ENCODE results near the gene ABCD4. TPM values are rescaled to one million over a fixed set of nuclear protein-coding genes. Genes with fewer than 3 reads are reported as not detected.

ABCD4 gene
- total and polyA plus RNA-seq, 5 donors = 18.9 to 28.7 (median 25.4) TPM

DNA sequence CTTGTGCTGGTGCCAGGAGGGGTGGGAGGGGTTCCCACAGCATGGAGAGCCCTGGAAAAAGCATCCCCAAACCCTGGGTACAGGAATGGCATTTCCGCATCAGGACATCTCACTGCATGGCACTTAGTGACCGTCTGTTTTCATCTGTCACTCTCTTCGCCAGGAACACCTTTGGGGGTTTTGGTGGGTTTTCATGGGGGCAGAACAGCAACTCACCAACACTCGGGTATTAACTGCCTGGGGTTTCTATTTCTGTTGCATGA lies 60.0 kb downstream of the ABCD4 start:
- Histone ChIP-seq H3K27me3 (ENCODE audit: control insufficient read depth, insufficient read depth) (no peaks in the 10 kb centered on the region), H3K9me3 (ENCODE audit: control insufficient read depth, low read length) (no peaks in the 10 kb centered on the region), H3K4me1 (ENCODE audit: control insufficient read depth, insufficient read depth, low read length) (peaks cover 3% of the 10 kb centered on the region), H3K27ac (ENCODE audit: low read length) (no peak overlapping the region), H3K4me3 (ENCODE audit: low read length) (no peak overlapping the region)
- ATAC-seq = no peak
- no peak for DNase-seq
- WGBS = 22% methylated on average over 4 of the region's 4 CpGs
- intact Hi-C loops (cut with DNase I) = no loop called here

- peaks cover 3% of the 10 kb centered on the region for H3K4me1 ChIP-seq (ENCODE audit: control insufficient read depth, insufficient read depth, low read length)
- WGBS = 10% methylated on average over 28 of the region's 28 CpGs
- DNase-seq (no peak), ATAC-seq (no peak)
- intact Hi-C loops (cut with DNase I) = no loop called here
- H3K27me3 ChIP-seq (ENCODE audit: control insufficient read depth, insufficient read depth) = no peaks in the 10 kb centered on the region
- no peaks in the 10 kb centered on the region for H3K9me3 ChIP-seq (ENCODE audit: control insufficient read depth, low read length)
- H3K4me3 ChIP-seq (ENCODE audit: low read length) = no peak overlapping the region
- no peak overlapping the region for H3K27ac ChIP-seq (ENCODE audit: low read length)
These were observed 60.5 kb downstream of the ABCD4 start for GRCh38 chr14:74242021-74242779.

GRCh38 chr14:74241652-74242017 lies 61.1 kb downstream of the ABCD4 start:
- Histone ChIP-seq H3K9me3 (ENCODE audit: control insufficient read depth, low read length) (no peaks in the 10 kb centered on the region), H3K27ac (ENCODE audit: low read length) (no peak overlapping the region), H3K4me1 (ENCODE audit: control insufficient read depth, insufficient read depth, low read length) (peaks cover 3% of the 10 kb centered on the region), H3K4me3 (ENCODE audit: low read length) (no peak overlapping the region), H3K27me3 (ENCODE audit: control insufficient read depth, insufficient read depth) (no peaks in the 10 kb centered on the region)
- WGBS = 6% methylated on average over 14 of the region's 14 CpGs
- intact Hi-C loops (cut with DNase I) = no loop called here
- DNase-seq = no peak
- ATAC-seq = no peak

GRCh38 chr14:74240794-74241651 lies 61.7 kb downstream of the ABCD4 start:
- intact Hi-C loops (cut with DNase I) = no loop called here
- H3K9me3 ChIP-seq (ENCODE audit: control insufficient read depth, low read length) = no peaks in the 10 kb centered on the region
- H3K27me3 ChIP-seq (ENCODE audit: control insufficient read depth, insufficient read depth) = no peaks in the 10 kb centered on the region
- DNase-seq (no peak), ATAC-seq (peak; percentile 25 to 51)
- 2% methylated on average over 80 of the region's 80 CpGs for WGBS
- H3K27ac ChIP-seq (ENCODE audit: low read length) = no peak overlapping the region
- H3K4me3 ChIP-seq (ENCODE audit: low read length) = peak overlapping the region; percentile 18
- H3K4me1 ChIP-seq (ENCODE audit: control insufficient read depth, insufficient read depth, low read length) = peaks cover 3% of the 10 kb centered on the region

- no peaks in the 10 kb centered on the region for H3K9me3 ChIP-seq (ENCODE audit: control insufficient read depth, low read length)
- peak overlapping the region; percentile 18 for H3K4me3 ChIP-seq (ENCODE audit: low read length)
- intact Hi-C loops (cut with DNase I) = no loop called here
- 3% methylated on average over 94 of the region's 94 CpGs for WGBS
- ATAC-seq = peak in 1 of 2 donors; percentile 17
- peaks cover 3% of the 10 kb centered on the region for H3K4me1 ChIP-seq (ENCODE audit: control insufficient read depth, insufficient read depth, low read length)
- DNase-seq = no peak
- H3K27me3 ChIP-seq (ENCODE audit: control insufficient read depth, insufficient read depth) = no peaks in the 10 kb centered on the region
- no peak overlapping the region for H3K27ac ChIP-seq (ENCODE audit: low read length)
These were observed 62.6 kb downstream of the ABCD4 start for GRCh38 chr14:74239848-74240793.

GRCh38 chr14:74238974-74239847 lies 63.5 kb downstream of the ABCD4 start, which contains the start of gene VSX2:
TSS of gene VSX2 (plus strand) at chr14:74239449. CDS start at chr14:74239562, 113 bp downstream.
- DNase-seq = no peak
- Histone ChIP-seq H3K4me1 (ENCODE audit: control insufficient read depth, insufficient read depth, low read length) (peaks cover 3% of the 10 kb centered on the region), H3K27ac (ENCODE audit: low read length) (no peak within 1 kb of the TSS), H3K4me3 (ENCODE audit: low read length) (peak within 1 kb of the TSS; percentile 18), H3K27me3 (ENCODE audit: control insufficient read depth, insufficient read depth) (no peaks in the 10 kb centered on the region), H3K9me3 (ENCODE audit: control insufficient read depth, low read length) (no peaks in the 10 kb centered on the region)
- no peak for ATAC-seq
- WGBS = 7% methylated on average over 40 of the region's 40 CpGs
- intact Hi-C loops (cut with DNase I) = no loop called here

GRCh38 chr14:74237441-74237840 lies 65.3 kb downstream of the ABCD4 start:
- ATAC-seq (no peak), DNase-seq (no peak)
- Histone ChIP-seq H3K27ac (ENCODE audit: low read length) (no peak overlapping the region), H3K4me3 (ENCODE audit: low read length) (no peak overlapping the region), H3K4me1 (ENCODE audit: control insufficient read depth, insufficient read depth, low read length) (peaks cover 3% of the 10 kb centered on the region), H3K27me3 (ENCODE audit: control insufficient read depth, insufficient read depth) (no peaks in the 10 kb centered on the region), H3K9me3 (ENCODE audit: control insufficient read depth, low read length) (no peaks in the 10 kb centered on the region)
- intact Hi-C loops (cut with DNase I) = no loop called here
- WGBS = 71% methylated on average over 4 of the region's 4 CpGs

Other genes with a start within 250 kb of the ABCD4 start
- gene ALDH6A1, start 218.5 kb downstream of the ABCD4 start, total RNA-seq = 10 to 100 TPM; 27.0 to 58.0 (median 31.9) TPM
- gene ALDH6A1, start 218.5 kb downstream of the ABCD4 start, polyA plus RNA-seq = 15.3 TPM
- gene LIN52, start 218.0 kb downstream of the ABCD4 start, total RNA-seq = 1 to 10 TPM; 7.1 to 9.2 (median 7.8) TPM
- 5.5 TPM for gene LIN52, start 218.0 kb downstream of the ABCD4 start, polyA plus RNA-seq
- gene VSX2, start 63.5 kb downstream of the ABCD4 start, total RNA-seq = not detected
- not detected for gene VSX2, start 63.5 kb downstream of the ABCD4 start, polyA plus RNA-seq
- gene VRTN, start 45.5 kb upstream of the ABCD4 start, total RNA-seq = not detected
- not detected for gene VRTN, start 45.5 kb upstream of the ABCD4 start, polyA plus RNA-seq
- under 1 TPM in 2 of 4 donors, not detected in 2; 0.09 to 0.28 TPM for gene SYNDIG1L, start 123.3 kb upstream of the ABCD4 start, total RNA-seq
- 0.07 TPM for gene SYNDIG1L, start 123.3 kb upstream of the ABCD4 start, polyA plus RNA-seq
- gene NPC2, start 190.4 kb upstream of the ABCD4 start, total RNA-seq = 100 to 1,000 TPM; 116 to 142 (median 120) TPM
- 170 TPM for gene NPC2, start 190.4 kb upstream of the ABCD4 start, polyA plus RNA-seq
- 10 to 100 TPM; 29.2 to 40.0 (median 34.9) TPM for gene ISCA2, start 190.8 kb upstream of the ABCD4 start, total RNA-seq
- 45.1 TPM for gene ISCA2, start 190.8 kb upstream of the ABCD4 start, polyA plus RNA-seq